ENCODE results near the gene ARL6IP1. TPM values are rescaled to one million over a fixed set of nuclear protein-coding genes. Genes with fewer than 3 reads are reported as not detected.

Gene ARL6IP1
- polyA plus RNA-seq, 3 donors, result 89.0 to 158 (median 142) TPM

DNA sequence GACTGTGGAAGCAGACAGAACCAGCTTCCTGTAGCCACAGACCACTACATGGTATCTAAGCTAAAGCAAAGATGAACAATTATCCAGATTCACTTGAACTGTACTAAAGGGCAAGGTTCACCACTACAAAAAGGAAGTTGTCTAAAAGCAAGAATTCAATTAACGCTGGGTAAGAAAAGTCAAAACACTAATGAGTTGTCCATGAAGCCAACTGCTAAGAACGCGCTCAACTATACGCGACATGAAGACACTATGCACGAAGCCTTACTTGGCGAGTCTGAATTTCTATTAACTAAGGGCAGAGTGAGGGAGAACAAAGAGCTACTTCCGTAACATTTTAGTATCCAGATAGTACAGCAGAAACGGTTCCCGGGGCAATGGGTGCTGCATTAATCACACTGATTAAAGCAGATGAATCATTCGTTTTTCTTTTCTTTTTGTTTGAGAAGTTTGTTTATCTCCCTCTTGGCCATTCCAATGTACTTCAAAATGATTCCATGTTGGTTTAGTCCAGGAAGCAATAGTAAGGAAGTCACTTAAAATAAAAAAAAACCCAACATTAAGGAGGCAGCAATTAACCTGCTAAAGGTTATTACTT, 8.4 kb downstream of the ARL6IP1 start:
- peaks cover 19% of the 10 kb centered on the region for H3K4me1 Mint-ChIP-seq
- H3K4me2 ChIP-seq (replicated peaks; ENCODE audit: extremely low read depth, low read length, poor library complexity, severe bottlenecking), result no peak overlapping the region
- H3K27ac ChIP-seq (ENCODE audit: low read depth in 1 of 2, low read length in 2 of 2), result peak overlapping the region in 1 of 2 donors; percentile 22
- no peak overlapping the region for H3K4me3 Mint-ChIP-seq
- no peak overlapping the region for H2AFZ ChIP-seq (ENCODE audit: insufficient read depth, low read depth, low read length, poor library complexity, severe bottlenecking)
- 100% methylated on average over 4 of the region's 11 CpGs for WGBS (ENCODE audit: insufficient coverage)
- H3K27ac Mint-ChIP-seq, result peak overlapping the region in 2 of 7 donors; percentile 6 to 13
- peaks cover 15 to 21% of the 10 kb centered on the region in 2 donors for H3K4me1 ChIP-seq (ENCODE audit: control insufficient read depth in 1 of 2, insufficient read depth in 2 of 2, low read length in 2 of 2)
- intact Hi-C loops (cut with micrococcal nuclease), result no loop called here
- H3K9me3 ChIP-seq (replicated peaks in 1 of 2; ENCODE audit: control insufficient read depth in 1 of 2, insufficient read depth in 1 of 2, low read length in 2 of 2), result no peaks in the 10 kb centered on the region
- peaks cover 17% of the 10 kb centered on the region for H4K20me1 ChIP-seq (ENCODE audit: insufficient read depth, low read length)
- TF ChIP-seq, protein P1, sequence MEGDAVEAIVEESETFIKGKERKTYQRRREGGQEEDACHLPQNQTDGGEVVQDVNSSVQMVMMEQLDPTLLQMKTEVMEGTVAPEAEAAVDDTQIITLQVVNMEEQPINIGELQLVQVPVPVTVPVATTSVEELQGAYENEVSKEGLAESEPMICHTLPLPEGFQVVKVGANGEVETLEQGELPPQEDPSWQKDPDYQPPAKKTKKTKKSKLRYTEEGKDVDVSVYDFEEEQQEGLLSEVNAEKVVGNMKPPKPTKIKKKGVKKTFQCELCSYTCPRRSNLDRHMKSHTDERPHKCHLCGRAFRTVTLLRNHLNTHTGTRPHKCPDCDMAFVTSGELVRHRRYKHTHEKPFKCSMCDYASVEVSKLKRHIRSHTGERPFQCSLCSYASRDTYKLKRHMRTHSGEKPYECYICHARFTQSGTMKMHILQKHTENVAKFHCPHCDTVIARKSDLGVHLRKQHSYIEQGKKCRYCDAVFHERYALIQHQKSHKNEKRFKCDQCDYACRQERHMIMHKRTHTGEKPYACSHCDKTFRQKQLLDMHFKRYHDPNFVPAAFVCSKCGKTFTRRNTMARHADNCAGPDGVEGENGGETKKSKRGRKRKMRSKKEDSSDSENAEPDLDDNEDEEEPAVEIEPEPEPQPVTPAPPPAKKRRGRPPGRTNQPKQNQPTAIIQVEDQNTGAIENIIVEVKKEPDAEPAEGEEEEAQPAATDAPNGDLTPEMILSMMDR (IDR thresholded peaks at IDR 0.05), result no peak
- no peak for DNase-seq
- no peak overlapping the region for H3K9ac ChIP-seq (ENCODE audit: insufficient read depth, low read length, poor library complexity, severe bottlenecking)
- peaks cover 54 to 78% of the 10 kb centered on the region in 2 donors for H3K36me3 ChIP-seq (replicated peaks in 1 of 2; ENCODE audit: control insufficient read depth in 1 of 2, insufficient read depth in 2 of 2, low read length in 2 of 2)
- H3K79me2 ChIP-seq (ENCODE audit: insufficient read depth, low read length), result peaks cover 83% of the 10 kb centered on the region
- no peaks in the 10 kb centered on the region for H3K27me3 ChIP-seq (ENCODE audit: control insufficient read depth in 2 of 2, insufficient read depth in 2 of 2, low read length in 2 of 2)
- peaks cover 0 to 8% (median 0%) of the 10 kb centered on the region in 7 donors for H3K9me3 Mint-ChIP-seq
- peaks cover 56 to 75% of the 10 kb centered on the region in 2 donors for H3K36me3 Mint-ChIP-seq
- H3K4me3 ChIP-seq (replicated peaks in 1 of 3; ENCODE audit: low read depth in 2 of 3, low read length in 3 of 3), result no peak overlapping the region
- no peaks in the 10 kb centered on the region for H3K27me3 Mint-ChIP-seq (ENCODE audit: low read depth in 3 of 3)

DNA sequence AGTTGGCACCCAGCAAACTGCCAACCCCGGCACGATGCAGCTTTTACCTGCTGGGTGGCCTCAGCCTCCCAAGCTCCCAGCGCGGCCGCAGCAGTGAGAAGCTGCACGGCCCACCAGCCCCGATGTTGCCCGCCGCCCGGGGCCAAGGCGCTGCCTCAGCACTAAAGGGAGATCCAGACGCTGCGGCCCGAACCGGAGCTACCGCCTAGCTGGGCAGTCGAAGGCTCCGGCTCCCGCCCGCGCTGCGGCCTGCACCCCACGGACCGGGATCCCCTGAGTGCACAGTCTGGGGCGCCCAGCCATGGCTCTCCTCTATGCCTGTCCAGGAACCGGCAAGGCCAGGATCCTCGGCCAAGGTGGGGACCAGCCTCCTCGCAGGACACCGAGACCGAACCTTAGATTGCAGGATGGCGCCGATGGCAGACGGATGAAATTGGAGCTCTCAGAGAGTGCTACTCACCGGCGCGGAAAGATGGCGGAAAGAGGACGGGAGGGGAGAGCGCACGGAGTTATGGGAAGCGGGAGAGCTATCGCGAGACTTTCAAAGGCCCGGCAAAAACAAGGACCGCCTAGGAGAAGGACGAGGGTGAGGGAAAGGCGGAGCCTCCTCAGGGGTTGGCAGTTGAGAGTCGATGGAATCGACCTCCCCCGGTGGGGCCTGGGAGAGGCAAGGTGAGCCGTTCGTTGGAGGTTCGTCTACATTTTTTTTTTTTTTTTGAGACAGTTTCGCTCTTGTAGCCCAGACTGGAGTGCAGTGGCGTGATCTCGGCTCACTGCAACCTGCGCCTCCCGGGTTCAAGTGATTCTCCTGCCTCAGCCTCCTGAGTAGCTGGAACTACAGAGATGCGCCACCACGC, 11.3 kb downstream of the ARL6IP1 start, which contains the start of gene RPS15A:
Gene RPS15A, minus strand, starts transcription at position 485 of the 857 bp plus-strand sequence. CDS start 1,221 bp downstream, outside the sequence.
- H2AFZ ChIP-seq (ENCODE audit: insufficient read depth, low read depth, low read length, poor library complexity, severe bottlenecking), result peak within 1 kb of the TSS; percentile 98

More for the DNA sequence above, 11.3 kb downstream of the ARL6IP1 start, which contains the start of gene RPS15A:
- H3K4me1 Mint-ChIP-seq, result peaks cover 44% of the 10 kb centered on the region
- H3K9me3 Mint-ChIP-seq, result peaks cover 0 to 8% (median 0%) of the 10 kb centered on the region in 7 donors
- Histone ChIP-seq H3K4me1 (ENCODE audit: control insufficient read depth in 1 of 2, insufficient read depth in 2 of 2, low read length in 2 of 2) (peaks cover 21 to 32% of the 10 kb centered on the region in 2 donors), H3K9ac (ENCODE audit: insufficient read depth, low read length, poor library complexity, severe bottlenecking) (peak within 1 kb of the TSS; percentile 96), H3K79me2 (ENCODE audit: insufficient read depth, low read length) (peaks cover 83% of the 10 kb centered on the region), H3K9me3 (replicated peaks in 1 of 2; ENCODE audit: control insufficient read depth in 1 of 2, insufficient read depth in 1 of 2, low read length in 2 of 2) (no peaks in the 10 kb centered on the region), H4K20me1 (ENCODE audit: insufficient read depth, low read length) (peaks cover 45% of the 10 kb centered on the region), H3K27me3 (ENCODE audit: control insufficient read depth in 2 of 2, insufficient read depth in 2 of 2, low read length in 2 of 2) (no peaks in the 10 kb centered on the region), H3K36me3 (replicated peaks in 1 of 2; ENCODE audit: control insufficient read depth in 1 of 2, insufficient read depth in 2 of 2, low read length in 2 of 2) (peaks cover 56 to 78% of the 10 kb centered on the region in 2 donors), H3K27ac (ENCODE audit: low read depth in 1 of 2, low read length in 2 of 2) (peak within 1 kb of the TSS; percentile 71 to 85), H3K4me3 (replicated peaks in 1 of 3; ENCODE audit: low read depth in 2 of 3, low read length in 3 of 3) (peak within 1 kb of the TSS; percentile 79 to 98 (median 93)), H3K4me2 (replicated peaks; ENCODE audit: extremely low read depth, low read length, poor library complexity, severe bottlenecking) (peak within 1 kb of the TSS; percentile 80)
- intact Hi-C loops (cut with micrococcal nuclease), result loop anchor here in 1 of 2 donors (1.0 kb wide), 1 partner anchor 10 kb away; no protein-coding TSS in a partner anchor
- peak; percentile 92 to 93 (median 92) for DNase-seq
- TF ChIP-seq, protein P1 (IDR thresholded peaks at IDR 0.05), result no peak
- peak within 1 kb of the TSS; percentile 87 to 95 (median 92) for H3K27ac Mint-ChIP-seq
- peak within 1 kb of the TSS; percentile 98 for H3K4me3 Mint-ChIP-seq
- peaks cover 62 to 75% of the 10 kb centered on the region in 2 donors for H3K36me3 Mint-ChIP-seq
- no peaks in the 10 kb centered on the region for H3K27me3 Mint-ChIP-seq (ENCODE audit: low read depth in 3 of 3)
- WGBS (ENCODE audit: insufficient coverage), result 5% methylated on average over 58 of the region's 60 CpGs
